GM12801 (cell line): ENCODE measurements around the gene EML5.

Experiments used
- TF ChIP-seq, protein P1 (sequence below): IDR thresholded peaks from one replicate; pipeline ENCODE4 v1.5.1; 2011; ENCODE audit warnings: control low read depth; ENCODE audit not compliant: insufficient read length; ENCODE audit errors: extremely low read depth

EML5 gene

DNA sequence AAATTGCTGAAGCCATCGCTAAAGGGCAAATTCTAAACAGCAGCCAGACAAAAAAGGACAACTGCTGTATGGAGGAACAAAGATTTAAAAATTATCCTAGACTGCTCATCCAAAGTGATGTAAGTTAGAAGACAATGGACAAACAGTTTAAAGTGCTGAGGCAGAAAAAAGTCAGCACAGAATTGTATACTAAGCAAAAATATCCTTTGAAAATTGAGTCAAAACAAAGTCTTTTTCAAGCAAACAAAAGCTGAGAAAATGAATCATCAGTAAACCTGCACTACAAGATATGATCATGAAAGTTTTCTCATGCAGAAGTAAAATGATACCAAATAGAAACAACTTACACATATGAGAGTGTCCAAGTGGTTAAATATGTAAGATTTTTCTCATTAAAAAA is 43.6 kb downstream of the EML5 start:
- TF ChIP-seq, protein P1, sequence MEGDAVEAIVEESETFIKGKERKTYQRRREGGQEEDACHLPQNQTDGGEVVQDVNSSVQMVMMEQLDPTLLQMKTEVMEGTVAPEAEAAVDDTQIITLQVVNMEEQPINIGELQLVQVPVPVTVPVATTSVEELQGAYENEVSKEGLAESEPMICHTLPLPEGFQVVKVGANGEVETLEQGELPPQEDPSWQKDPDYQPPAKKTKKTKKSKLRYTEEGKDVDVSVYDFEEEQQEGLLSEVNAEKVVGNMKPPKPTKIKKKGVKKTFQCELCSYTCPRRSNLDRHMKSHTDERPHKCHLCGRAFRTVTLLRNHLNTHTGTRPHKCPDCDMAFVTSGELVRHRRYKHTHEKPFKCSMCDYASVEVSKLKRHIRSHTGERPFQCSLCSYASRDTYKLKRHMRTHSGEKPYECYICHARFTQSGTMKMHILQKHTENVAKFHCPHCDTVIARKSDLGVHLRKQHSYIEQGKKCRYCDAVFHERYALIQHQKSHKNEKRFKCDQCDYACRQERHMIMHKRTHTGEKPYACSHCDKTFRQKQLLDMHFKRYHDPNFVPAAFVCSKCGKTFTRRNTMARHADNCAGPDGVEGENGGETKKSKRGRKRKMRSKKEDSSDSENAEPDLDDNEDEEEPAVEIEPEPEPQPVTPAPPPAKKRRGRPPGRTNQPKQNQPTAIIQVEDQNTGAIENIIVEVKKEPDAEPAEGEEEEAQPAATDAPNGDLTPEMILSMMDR, result no peak

DNA sequence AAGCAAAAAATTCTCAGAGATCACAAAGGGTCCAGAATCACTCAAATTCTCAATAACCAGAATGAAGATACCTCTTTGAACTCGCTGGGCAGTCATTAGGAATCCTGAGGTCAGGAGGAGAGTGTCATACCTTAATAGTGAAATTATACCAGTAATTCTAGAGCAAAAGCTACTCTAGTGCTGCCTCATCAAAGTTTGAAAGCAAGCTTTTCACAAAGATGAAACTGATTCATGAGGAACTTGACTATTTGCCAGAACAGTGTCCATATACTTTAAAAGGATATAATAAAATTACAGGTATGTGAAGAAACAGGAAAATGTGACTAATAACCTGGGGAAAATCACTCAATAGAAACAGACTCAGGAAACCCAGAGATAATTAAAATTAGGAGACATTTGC is 44.5 kb downstream of the EML5 start:
- TF ChIP-seq, protein P1, result no peak

DNA sequence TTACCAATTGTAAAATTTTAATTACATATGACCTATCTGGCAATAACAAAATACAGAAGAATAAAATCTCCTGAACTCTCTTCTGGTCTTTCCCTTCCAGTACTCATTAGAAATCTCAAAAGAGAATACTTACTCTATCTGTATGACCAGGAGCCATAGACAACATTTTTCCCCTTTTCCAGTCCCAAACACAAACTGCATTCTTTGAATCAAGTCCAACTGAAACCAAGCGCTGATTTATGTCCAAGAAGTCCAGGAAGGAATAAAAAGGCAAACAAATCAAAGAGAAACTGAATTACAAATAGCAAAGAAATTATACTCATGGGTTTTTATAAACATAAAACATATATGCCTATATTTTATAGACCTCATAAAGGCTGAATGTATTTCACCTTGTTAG is 46.7 kb downstream of the EML5 start:
- TF ChIP-seq, protein P1, result no peak

DNA sequence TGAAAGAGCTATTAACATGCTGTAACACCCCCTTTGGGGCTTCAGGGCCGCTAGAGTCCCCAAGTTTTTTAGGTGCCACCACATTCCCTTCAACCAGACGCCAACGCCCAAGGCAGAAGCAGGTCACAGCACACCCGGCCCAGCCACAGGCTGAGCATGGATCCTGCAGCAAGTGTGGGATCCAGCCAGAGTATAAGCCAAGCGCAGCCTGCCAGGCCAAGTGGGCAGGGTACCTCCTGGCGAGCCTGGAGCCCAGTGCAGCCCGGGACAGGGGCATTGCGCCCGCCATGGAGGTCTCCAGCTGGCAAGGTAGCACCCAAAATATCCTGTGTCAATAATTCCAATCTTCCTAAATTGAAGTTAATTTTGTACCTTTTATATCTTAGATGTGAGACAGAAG is 55.5 kb downstream of the EML5 start:
- TF ChIP-seq, protein P1, result no peak

DNA sequence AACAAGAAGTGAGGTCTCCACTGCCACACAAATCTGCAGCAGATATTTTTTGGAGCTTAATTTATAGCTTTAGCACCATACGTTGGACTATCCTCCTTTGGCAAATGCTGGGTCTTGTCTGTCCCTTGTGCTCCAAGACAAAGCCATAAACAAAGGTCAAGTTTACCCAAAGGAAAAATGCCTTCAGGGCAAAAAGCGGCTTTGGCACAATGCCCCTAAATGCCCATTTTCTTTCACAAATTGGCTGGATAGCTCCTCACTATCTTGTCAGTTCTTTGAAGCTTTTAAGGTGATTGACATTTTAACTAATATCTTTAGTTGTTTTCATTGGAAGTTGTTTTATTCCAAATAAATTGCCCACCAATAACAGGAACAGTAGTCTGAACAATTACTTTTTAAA is 59.6 kb downstream of the EML5 start:
- TF ChIP-seq, protein P1, result no peak

DNA sequence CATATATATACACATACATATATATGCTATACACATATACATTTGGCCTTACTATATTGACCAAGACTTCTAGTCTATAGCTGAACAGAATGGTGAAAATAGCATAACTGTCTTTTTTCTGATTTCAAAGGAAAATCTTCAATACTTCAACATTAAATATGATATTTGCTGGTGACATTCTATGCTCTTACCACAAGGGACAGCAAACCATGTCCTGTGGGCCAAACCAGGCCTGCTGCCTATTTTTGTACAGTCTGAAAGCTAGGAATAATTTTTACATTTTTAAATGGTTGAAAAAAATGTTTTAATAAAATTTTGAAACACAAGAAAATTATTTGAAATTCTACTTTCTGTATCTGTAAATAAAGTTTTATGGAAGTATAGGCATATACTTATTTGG is 63.6 kb downstream of the EML5 start:
- TF ChIP-seq, protein P1, result no peak

DNA sequence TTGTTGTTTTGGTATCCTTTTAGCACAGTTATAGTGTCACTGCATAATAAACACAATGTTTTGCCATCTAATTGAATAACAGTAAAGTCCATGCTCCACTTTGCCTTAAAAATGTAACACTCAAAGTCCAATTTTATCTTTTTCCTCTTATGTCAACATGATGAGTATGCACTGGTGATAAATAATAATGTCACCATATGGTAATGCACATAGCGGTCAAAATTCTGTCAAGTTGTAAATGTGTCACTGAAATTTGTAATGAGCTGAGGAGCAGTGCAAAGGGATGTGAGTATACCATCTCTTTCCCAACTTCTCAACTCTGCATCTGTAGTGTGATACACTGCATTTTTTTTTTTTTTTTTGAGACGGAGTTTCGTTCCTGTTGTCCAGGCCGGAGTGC is 65.7 kb downstream of the EML5 start:
- TF ChIP-seq, protein P1, result no peak

DNA sequence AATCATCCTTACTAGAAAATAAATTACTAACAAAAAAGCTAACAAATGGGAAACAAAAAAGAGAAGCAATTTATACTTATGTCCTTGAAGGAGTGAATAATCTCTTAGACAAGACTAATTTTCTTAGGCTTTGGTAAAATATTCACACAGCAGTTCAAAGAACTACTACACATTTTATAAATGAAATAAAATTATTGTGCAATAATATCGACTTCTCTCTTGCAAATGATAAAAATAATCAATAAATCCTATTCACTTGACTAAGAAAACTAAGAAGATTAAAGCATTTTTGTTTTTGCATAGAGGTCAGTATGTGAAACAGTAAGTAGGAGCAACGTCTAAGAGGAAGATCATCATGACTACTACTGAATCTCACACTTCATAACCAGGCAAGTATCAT is 82.0 kb downstream of the EML5 start:
- TF ChIP-seq, protein P1, result no peak
